A549 treated with CORT108297 at 1 μM for 4 hours (cell line): ENCODE results near the gene ALG10B. TPM values are rescaled to one million over a fixed set of nuclear protein-coding genes. Genes with fewer than 3 reads are reported as not detected.

Source experiments
- total RNA-seq: library from RNA; stranded (reverse); fragments of 200-300 nt; extraction: Qiagen RNA extraction; gene quantifications from 5 replicates; pipeline ENCODE4 v1.2.3, GENCODE V29; 2022

The ALG10B gene
- total RNA-seq, result 3.6 to 6.6 TPM (median 4.9 TPM) in 5 replicates

DNA sequence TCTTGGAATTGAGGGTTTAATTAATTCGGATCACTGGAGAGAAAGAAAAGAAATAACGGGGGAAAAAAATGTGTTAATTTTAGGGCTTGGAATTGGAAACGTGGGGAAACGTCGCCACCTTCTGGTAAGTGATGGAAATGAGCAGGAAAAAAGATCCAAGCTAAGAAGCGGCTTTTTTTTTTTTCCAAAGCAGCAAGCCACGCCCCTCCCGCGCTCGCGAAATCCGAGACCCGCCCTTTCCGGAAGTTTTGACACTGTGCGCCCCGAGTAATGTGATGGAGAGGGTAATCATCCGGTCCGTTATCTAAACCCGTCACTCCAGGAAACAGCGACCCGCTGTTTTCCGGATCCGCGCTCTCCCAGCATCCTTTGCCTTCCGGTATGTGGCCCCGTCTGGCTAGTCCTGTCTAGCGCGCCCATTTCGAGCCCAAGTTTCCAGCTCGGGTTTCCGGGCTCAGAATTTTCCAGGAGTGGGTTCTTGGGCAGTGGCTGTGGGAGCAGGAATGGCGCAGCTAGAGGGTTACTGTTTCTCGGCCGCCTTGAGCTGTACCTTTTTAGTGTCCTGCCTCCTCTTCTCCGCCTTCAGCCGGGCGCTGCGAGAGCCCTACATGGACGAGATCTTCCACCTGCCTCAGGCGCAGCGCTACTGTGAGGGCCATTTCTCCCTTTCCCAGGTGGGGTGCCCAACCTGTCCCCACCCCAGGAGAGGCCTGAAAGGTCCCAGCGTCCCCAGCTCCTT, at the start of gene ALG10B:
ALG10B (plus strand) TSS at position 384 of the 739 bp plus-strand sequence; CDS start at position 504, 120 bp downstream.

